HG03571 (cell line): ENCODE results near the gene TMEM256.
"Not testable (repeated sequence)": the region's sequence is repeated elsewhere in the genome, so short reads cannot be mapped to it uniquely, and the experiment has no call there.

Experiments used
- ATAC-seq: cut with Tn5 transposase; IDR thresholded peaks from one replicate; pipeline ENCODE4 v1.9.1; 2021; ENCODE audit not compliant: unreplicated experiment

Gene TMEM256

DNA sequence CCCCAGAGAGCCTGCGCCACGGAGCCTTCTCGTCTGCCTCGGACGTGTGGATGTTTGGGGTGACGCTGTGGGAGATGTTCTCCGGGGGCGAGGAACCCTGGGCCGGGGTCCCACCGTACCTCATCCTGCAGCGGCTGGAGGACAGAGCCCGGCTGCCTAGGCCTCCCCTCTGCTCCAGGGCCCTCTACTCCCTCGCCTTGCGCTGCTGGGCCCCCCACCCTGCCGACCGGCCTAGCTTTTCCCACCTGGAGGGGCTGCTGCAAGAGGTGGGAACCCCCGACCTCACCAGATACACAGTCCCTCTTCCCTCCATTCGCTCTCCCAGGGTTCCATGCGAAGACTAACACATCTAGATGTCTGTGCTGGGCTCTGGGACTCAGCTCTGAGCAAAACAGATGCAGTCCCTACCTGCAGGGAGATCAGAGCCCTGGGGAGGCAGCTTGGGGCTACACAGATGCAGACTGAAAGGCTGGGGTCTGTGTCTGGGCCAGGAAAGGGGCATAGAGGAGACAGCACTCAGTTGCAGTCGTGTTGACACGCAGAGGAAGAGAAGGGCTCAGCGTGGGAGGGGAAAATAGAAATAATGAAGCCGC, 19.3 kb downstream of the TMEM256 start:
- no peak for ATAC-seq

DNA sequence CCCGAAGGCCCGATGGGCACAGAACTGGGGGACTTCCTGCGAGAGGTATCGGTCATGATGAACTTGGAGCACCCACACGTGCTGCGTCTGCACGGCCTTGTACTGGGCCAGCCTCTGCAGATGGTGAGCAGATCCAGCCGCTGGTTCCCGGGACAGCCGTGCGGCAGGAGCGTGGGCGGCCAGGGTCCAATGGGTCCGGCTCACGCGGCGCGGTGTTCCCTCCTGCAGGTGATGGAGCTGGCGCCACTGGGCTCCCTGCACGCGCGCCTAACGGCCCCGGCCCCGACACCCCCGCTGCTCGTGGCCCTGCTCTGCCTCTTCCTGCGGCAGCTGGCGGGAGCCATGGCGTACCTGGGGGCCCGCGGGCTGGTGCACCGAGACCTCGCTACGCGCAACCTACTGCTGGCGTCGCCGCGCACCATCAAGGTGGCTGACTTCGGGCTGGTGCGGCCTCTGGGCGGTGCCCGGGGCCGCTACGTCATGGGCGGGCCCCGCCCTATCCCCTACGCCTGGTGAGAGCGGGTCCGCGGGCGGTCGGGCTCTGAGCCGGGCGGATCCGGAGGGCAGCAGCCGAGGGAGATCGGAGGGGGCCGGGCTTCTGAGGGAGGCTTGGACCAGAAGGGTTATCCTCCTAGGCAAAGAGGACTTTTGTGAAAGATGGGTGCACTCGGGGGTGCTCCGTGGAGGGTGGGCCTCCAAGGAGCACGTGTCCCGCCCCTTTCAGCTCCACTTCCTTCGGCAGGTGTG, 20.0 kb downstream of the TMEM256 start:
- ATAC-seq, result peak; percentile 71

GRCh38 chr17:7383371-7383741, 20.5 kb downstream of the TMEM256 start:
- ATAC-seq, result no peak

- ATAC-seq, result no peak
These were observed 21.0 kb downstream of the TMEM256 start for GRCh38 chr17:7382901-7383300.

- no peak for ATAC-seq
These were observed 22.8 kb downstream of the TMEM256 start, which contains the start of gene TNK1 for GRCh38 chr17:7380855-7381683. Gene TNK1 (plus strand): TSS chr17:7381089. CDS start chr17:7382927, 1,838 bp downstream.

DNA sequence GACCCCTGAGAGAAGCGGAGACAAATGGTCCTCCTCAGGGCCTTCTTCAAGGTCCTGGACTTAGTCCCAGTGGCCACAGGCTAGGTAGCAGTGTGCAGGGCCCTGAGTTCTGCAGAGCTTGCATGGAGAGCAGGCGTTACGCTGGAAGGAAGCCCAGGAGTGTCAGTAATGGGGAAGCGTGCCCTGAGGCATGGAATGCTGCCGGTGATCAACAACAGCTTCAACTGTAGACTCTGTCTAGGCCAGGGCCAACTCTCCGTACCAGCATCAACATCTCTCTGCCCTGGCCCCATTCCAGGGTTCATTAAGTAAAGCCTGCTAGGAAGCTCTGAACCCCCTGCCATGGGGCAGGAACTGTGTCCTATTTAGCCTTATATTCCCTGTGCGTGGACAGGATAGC, 23.6 kb downstream of the TMEM256 start:
- no peak for ATAC-seq

- no peak for ATAC-seq
These were observed 24.8 kb downstream of the TMEM256 start for GRCh38 chr17:7379134-7379533.

- ATAC-seq, result no peak
These were observed 29.5 kb downstream of the TMEM256 start for GRCh38 chr17:7374353-7374752.

DNA sequence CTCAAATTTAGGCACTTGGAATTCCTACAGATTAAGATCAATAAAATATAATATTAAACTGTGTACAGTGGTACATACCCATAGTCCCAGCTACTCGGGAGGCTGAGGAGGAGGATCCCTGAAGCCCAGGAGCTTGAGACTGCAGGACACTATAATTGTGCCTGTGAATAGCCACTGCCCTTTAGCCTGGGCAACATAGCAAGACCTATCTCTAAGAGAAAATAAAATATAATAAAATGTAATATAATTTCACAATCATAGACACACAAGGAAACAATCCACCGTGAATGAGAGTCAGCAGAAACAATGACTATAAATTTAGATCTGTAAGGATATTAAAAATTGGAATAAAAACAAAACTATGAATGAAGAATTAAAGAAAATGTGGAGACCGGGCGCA, 33.0 kb downstream of the TMEM256 start:
- no peak for ATAC-seq

GRCh38 chr17:7369825-7370224, 34.1 kb downstream of the TMEM256 start:
- no peak for ATAC-seq

DNA sequence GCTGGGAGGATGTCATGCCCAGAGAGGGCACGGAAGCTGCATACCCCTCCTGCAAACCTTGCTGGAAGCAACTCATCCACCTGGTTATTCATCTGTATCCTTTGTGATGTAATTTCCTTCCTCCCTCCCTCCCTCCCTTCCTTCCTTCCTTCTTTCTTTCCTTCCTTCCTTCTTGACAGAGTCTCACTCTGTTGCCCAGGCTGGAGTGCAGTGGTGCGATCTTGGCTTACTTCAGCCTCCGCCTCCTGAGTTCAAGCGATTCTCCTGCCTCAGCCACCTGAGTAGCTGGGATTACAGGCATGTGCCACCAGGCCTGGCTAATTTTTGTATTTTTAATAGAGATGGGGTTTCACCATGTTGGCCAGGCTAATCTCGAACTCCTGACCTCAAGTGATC, 35.3 kb downstream of the TMEM256 start:
- not testable (repeated sequence) for ATAC-seq

DNA sequence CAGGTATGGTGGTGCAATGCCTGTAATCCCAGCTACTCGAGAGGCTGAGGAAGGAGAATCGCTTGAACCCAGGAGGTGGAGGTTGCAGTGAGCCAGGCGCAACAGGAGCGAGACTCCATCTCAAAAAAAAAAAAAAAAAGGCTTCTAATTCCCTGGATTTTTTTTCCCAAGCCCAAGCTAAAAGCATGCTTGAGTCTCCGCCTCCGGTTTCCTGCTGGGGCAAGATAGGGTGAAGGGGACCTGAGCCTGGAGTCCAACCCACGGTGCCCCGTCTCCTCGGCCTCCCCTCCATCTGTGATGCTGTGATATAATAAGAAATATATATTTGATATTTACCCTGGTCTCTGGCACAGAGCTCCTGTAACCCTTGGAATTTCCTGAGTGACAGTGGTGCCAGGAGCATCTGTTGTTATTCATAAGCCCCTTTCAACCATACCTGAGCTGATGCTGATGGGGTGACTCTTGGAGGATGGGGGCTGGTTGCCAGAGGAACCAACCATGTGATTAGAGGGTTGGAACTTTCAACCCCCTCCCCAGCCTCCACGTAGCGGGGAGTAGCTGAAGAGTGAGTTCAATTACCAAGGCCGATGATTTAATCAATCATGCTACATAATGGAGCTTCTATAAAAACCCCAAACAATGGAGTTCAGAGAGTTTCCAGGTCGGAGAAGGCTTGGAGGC, 35.8 kb downstream of the TMEM256 start:
- no peak for ATAC-seq

DNA sequence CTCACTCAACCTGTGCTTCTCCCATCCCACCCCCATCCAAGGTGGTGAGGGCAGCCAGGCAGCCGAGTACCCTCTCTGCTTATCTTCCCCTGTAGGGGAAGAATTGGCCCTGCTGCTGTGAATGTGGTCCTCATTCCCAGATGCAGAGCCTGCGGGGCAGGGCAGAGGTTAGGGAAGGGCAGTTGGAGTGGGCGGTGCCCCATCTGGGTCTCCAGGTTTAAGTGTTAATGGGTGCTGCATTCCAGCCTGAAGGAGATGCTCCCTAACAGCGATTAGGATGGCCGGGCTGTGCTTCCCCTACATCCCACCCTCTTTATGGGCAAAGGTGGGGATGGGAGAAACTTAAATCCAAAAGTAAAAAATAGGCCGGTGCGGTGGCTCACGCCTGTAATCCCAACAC, 36.8 kb downstream of the TMEM256 start:
- ATAC-seq, result no peak

DNA sequence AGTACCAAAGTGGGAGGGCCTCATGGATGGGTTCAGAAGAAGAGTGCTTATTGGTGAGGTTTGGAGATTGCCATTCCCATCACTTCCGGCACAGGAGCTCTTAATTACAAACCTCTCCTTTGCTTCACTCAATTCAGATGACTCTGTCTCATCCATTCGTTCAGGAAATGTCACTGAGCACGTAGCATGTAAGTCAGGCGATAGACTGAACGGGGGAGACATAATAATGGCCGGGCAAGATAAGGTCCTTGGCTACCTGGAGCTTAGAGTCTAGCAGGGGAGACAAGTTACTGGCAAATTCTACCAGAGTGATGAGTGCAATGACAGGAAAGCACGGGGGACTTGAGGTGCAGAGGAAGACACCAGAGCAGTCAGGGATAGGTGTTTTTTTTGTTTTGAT, 37.9 kb downstream of the TMEM256 start:
- ATAC-seq, result not testable (repeated sequence)

DNA sequence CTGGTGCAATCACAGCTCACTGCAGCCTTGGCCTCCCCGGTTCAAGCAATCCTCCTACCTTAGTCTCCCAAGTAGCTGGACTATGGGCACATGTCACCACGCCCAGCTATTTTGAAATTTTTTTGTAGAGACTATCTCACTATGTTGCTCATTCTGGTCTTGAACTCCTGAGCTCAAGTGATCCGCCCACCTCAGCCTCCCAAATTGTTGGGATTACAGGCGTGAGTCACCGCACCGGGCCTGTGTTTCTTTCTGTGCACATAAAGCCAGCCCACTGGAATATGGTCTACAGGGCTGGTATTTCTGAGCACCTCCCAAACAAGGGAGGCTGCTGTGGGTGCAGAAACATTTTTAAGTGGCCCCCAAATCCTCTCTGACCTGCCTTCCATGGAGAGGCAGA, 40.6 kb downstream of the TMEM256 start:
- ATAC-seq, result no peak

DNA sequence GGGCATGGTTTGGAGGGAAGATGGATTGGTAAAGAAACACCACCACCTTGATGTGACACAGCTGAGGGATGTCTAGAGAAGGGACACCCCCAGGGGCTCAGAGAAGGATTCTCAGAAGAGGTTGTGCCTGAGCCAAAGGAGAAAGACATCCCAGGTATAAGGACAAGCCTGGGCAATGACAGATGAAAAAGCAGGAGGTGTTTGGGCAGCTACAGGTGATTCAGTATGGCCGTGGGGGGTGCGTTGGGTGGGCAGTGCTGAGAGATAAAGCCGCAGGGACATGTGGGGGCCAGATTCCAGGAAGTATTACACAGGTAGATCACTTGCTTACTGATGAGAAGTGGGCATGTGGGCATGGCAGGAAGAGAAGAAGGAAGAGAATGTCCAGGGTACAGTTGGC, 42.0 kb downstream of the TMEM256 start:
- no peak for ATAC-seq

- ATAC-seq, result no peak
These were observed 46.5 kb downstream of the TMEM256 start for GRCh38 chr17:7357381-7357780.

- no peak for ATAC-seq
These were observed 47.1 kb downstream of the TMEM256 start for GRCh38 chr17:7356756-7357155.

DNA sequence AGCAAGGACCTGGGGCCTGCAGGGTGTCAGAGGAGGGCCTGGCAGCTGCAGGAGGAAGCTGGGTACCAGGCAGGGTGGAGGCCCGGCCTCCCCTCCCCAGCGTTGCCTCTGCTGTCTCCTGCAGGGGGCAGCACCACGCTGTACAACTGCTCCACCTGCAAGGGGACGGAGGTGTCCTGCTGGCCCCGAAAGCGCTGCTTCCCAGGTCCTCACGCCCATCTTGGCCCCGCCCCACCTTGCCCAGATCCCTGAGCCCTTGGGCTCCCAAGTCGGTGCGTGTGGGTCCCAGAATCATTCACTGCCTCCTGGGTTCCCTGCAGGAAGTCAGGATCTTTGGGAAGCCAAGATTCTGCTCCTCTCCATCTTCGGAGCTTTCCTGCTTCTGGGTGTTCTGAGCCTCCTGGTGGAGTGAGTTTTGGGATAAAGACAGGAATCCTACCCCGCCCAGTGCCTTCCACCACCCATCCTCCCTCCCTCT, 47.8 kb downstream of the TMEM256 start:
- no peak for ATAC-seq

DNA sequence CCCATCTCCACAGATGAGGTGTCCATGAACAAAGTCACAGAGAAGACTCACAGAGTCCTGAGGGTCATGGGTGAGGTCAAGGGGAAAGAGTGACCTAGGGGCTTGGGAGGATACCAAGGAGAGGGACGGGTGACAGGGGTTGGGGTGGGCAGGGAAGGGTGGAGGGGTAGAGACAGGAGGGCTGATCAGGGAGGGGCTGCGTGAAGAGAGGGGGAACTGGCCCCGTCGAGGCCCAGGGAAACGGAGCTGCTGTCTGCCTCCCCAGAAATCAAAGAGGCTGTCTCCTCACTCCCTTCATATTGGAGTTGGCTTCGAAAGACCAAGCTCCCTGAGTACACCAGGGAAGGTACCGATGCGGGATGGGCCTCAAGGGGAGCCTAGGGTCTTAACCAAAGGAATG, 48.3 kb downstream of the TMEM256 start:
- no peak for ATAC-seq

GRCh38 chr17:7355053-7355452, 48.8 kb downstream of the TMEM256 start, which contains the start of gene TMEM95:
Gene TMEM95 (plus strand): TSS chr17:7355156. CDS start chr17:7355205, 49 bp downstream.
- no peak for ATAC-seq
